ENCODE data around the gene PPARA. TPM values are rescaled to one million over a fixed set of nuclear protein-coding genes. Genes with fewer than 3 reads are reported as not detected.

Gene PPARA
- total and polyA plus RNA-seq, 9 of the 15 experiments (the other 6 are each of a cell fraction or from before 2014, with no cell fraction given) = 0.64 to 5.3 (median 3.5) TPM

DNA sequence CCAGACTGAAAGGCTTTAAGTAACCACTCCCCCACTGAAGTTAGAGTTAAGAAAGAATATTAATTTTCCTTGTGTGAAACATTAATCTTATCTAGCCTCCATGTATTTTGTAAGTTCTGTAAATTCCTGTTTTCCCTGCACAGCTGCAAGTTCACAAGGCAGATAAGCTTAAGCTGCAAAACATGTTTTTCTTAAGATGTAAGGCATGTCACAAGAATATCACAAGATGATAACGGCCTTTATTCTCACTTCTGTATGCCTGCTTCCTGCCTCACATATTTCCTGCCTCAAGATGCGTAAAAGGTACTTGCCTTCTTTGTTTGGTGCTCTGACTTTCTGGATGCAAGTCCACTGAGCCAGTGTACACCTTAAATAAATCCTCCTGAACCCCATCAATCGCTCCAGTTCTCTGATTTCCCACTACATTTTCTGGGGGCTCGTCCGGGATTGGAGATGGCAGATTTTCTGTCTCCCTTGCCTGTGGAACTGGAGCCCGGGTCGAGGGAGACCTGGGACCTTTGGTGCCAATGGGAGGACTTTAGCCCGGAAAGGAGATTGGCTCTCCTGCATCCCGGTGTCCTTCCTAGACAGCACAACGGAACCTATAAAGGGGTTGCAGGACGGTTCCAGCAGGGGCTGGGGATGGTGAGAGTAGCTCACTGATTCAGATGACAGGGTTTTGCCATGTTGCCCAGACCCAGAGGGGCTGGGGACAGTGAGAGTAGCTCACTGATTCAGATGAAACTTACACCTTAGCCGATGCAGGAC lies 30.2 kb downstream of the PPARA start (continued):
- TF ChIP-seq, protein P1, sequence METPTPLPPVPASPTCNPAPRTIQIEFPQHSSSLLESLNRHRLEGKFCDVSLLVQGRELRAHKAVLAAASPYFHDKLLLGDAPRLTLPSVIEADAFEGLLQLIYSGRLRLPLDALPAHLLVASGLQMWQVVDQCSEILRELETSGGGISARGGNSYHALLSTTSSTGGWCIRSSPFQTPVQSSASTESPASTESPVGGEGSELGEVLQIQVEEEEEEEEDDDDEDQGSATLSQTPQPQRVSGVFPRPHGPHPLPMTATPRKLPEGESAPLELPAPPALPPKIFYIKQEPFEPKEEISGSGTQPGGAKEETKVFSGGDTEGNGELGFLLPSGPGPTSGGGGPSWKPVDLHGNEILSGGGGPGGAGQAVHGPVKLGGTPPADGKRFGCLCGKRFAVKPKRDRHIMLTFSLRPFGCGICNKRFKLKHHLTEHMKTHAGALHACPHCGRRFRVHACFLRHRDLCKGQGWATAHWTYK (CRISPR knock-in tag; IDR thresholded peaks at IDR 0.05) = no peak
- no peak for TF ChIP-seq ZBED1 (IDR thresholded peaks at IDR 0.05)
- no peak for TF ChIP-seq KLF1 (tag; IDR thresholded peaks at IDR 0.05)
- TF ChIP-seq ZNF586 (CRISPR knock-in tag; conservative IDR thresholded peaks at IDR 0.05) = no peak
- TF ChIP-seq ELF1 (tag; IDR thresholded peaks at IDR 0.05) = no peak
- TF ChIP-seq MIER1 (IDR thresholded peaks at IDR 0.05; ENCODE audit: low read depth) = no peak
- no peak for TF ChIP-seq MYBL2 (IDR thresholded peaks at IDR 0.05; ENCODE audit: low read depth)
- TF ChIP-seq MYBL2 (CRISPR knock-in tag; IDR thresholded peaks at IDR 0.05; ENCODE audit: borderline replicate concordance) = no peak
- TF ChIP-seq, protein P2, sequence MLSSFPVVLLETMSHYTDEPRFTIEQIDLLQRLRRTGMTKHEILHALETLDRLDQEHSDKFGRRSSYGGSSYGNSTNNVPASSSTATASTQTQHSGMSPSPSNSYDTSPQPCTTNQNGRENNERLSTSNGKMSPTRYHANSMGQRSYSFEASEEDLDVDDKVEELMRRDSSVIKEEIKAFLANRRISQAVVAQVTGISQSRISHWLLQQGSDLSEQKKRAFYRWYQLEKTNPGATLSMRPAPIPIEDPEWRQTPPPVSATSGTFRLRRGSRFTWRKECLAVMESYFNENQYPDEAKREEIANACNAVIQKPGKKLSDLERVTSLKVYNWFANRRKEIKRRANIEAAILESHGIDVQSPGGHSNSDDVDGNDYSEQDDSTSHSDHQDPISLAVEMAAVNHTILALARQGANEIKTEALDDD (IDR thresholded peaks at IDR 0.05) = no peak
- peak; percentile 71 for TF ChIP-seq SMARCA4 (IDR thresholded peaks at IDR 0.05)
- no peak for TF ChIP-seq CREB1 (IDR thresholded peaks at IDR 0.05)
- no peak for TF ChIP-seq CREB1 (CRISPR knock-in tag; IDR thresholded peaks at IDR 0.05)
- TF ChIP-seq, protein P3, sequence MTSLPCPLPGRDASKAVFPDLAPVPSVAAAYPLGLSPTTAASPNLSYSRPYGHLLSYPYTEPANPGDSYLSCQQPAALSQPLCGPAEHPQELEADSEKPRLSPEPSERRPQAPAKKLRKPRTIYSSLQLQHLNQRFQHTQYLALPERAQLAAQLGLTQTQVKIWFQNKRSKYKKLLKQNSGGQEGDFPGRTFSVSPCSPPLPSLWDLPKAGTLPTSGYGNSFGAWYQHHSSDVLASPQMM (CRISPR knock-in tag; IDR thresholded peaks at IDR 0.05) = no peak
- TF ChIP-seq, protein P4, sequence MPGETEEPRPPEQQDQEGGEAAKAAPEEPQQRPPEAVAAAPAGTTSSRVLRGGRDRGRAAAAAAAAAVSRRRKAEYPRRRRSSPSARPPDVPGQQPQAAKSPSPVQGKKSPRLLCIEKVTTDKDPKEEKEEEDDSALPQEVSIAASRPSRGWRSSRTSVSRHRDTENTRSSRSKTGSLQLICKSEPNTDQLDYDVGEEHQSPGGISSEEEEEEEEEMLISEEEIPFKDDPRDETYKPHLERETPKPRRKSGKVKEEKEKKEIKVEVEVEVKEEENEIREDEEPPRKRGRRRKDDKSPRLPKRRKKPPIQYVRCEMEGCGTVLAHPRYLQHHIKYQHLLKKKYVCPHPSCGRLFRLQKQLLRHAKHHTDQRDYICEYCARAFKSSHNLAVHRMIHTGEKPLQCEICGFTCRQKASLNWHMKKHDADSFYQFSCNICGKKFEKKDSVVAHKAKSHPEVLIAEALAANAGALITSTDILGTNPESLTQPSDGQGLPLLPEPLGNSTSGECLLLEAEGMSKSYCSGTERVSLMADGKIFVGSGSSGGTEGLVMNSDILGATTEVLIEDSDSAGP (CRISPR knock-in tag; IDR thresholded peaks at IDR 0.05) = no peak
- TF ChIP-seq NFIC (IDR thresholded peaks at IDR 0.05) = peak; percentile 56
- no peak for TF ChIP-seq NELFE (IDR thresholded peaks at IDR 0.05; ENCODE audit: insufficient read depth, insufficient read length)
- no peak for TF ChIP-seq TAF1 (IDR thresholded peaks at IDR 0.05; ENCODE audit: control insufficient read depth, extremely low read depth, insufficient read depth, low read length, severe bottlenecking)
- TF ChIP-seq E2F3 (CRISPR knock-in tag; IDR thresholded peaks at IDR 0.05) = no peak
- no peak for TF ChIP-seq OTX1 (CRISPR knock-in tag; IDR thresholded peaks at IDR 0.05)
- TF ChIP-seq, protein P5, sequence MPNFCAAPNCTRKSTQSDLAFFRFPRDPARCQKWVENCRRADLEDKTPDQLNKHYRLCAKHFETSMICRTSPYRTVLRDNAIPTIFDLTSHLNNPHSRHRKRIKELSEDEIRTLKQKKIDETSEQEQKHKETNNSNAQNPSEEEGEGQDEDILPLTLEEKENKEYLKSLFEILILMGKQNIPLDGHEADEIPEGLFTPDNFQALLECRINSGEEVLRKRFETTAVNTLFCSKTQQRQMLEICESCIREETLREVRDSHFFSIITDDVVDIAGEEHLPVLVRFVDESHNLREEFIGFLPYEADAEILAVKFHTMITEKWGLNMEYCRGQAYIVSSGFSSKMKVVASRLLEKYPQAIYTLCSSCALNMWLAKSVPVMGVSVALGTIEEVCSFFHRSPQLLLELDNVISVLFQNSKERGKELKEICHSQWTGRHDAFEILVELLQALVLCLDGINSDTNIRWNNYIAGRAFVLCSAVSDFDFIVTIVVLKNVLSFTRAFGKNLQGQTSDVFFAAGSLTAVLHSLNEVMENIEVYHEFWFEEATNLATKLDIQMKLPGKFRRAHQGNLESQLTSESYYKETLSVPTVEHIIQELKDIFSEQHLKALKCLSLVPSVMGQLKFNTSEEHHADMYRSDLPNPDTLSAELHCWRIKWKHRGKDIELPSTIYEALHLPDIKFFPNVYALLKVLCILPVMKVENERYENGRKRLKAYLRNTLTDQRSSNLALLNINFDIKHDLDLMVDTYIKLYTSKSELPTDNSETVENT (CRISPR knock-in tag; IDR thresholded peaks at IDR 0.05) = no peak
- no peak for TF ChIP-seq ERF (CRISPR knock-in tag; IDR thresholded peaks at IDR 0.05)
- TF ChIP-seq, protein P6, sequence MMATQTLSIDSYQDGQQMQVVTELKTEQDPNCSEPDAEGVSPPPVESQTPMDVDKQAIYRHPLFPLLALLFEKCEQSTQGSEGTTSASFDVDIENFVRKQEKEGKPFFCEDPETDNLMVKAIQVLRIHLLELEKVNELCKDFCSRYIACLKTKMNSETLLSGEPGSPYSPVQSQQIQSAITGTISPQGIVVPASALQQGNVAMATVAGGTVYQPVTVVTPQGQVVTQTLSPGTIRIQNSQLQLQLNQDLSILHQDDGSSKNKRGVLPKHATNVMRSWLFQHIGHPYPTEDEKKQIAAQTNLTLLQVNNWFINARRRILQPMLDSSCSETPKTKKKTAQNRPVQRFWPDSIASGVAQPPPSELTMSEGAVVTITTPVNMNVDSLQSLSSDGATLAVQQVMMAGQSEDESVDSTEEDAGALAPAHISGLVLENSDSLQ (IDR thresholded peaks at IDR 0.05) = no peak
- 0 out of 2 replicates have a peak, but pooled peaks have one; percentile 41 for TF ChIP-seq LEF1 (IDR thresholded peaks at IDR 0.05)

Measured in K562 (cell line).